ENCODE results near the gene BAZ2B. TPM values are rescaled to one million over a fixed set of nuclear protein-coding genes. Genes with fewer than 3 reads are reported as not detected.

The BAZ2B gene
- total RNA-seq, 2 experiments from 2014 or later = 17.9 to 18.5 TPM

- H3K36me3 ChIP-seq (ENCODE audit: insufficient read depth, low read length) = peaks cover 18% of the 10 kb centered on the region
- Mint-ChIP-seq H3K4me1 (ENCODE audit: low read depth) (no peaks in the 10 kb centered on the region), H3K36me3 (ENCODE audit: low read depth) (peaks cover 67% of the 10 kb centered on the region), H3K27me3 (no peaks in the 10 kb centered on the region), H3K27ac (no peak overlapping the region), H3K4me3 (no peak overlapping the region), H3K9me3 (no peaks in the 10 kb centered on the region)
- H3K4me3 ChIP-seq (ENCODE audit: low read length) = no peak overlapping the region
- H3K4me1 ChIP-seq (ENCODE audit: insufficient read depth, low read length) = no peaks in the 10 kb centered on the region
- intact Hi-C loops (cut with DNase I, micrococcal nuclease) = no loop called here
- DNase-seq (no peak), ATAC-seq (ENCODE audit: poor library complexity) (no peak)
- CTCF ChIA-PET = no interaction called here
- TF ChIP-seq CTCF (IDR thresholded peaks at IDR 0.05) = no peak
- POLR2A ChIA-PET = no interaction called here
- H3K27ac ChIP-seq (ENCODE audit: low read depth in 1 of 2, low read length in 2 of 2) = no peak overlapping the region
- H3K9me3 ChIP-seq (ENCODE audit: control insufficient read depth in 1 of 2, insufficient read depth in 1 of 2, low read length in 2 of 2) = no peaks in the 10 kb centered on the region
- H3K27me3 ChIP-seq (ENCODE audit: control insufficient read depth in 1 of 2, insufficient read depth in 2 of 2, low read length in 2 of 2) = no peaks in the 10 kb centered on the region
These were observed 176.9 kb downstream of the BAZ2B start for GRCh38 chr2:159439421-159439820.

DNA sequence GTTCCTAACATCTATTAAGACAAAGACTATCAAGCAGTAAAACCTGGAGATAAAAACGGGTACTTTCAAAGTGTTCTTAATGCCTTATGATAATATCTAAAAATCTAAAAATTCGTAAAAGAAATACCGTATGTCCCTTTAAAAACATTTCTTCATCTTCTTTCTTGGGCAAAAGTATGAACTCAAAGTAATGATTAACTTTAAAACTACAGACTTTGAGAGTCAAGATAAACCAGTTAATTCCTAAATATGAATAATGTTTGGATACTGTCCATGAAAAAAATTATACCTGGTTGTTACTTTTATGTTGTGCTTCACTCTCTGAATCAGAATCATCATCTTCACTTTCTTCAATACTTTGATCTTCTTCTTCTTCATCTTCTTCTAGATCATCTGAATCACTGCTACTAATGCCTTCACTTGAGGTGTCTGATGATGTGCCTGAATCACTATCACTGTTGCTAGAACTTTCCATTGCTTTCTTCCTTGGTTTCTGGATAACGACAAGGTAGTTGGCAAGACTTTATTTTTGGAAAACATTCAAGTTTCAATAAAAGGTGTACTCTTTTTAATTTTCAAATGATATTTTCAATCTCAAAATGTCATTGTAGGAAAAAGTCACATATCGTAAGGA, 177.5 kb downstream of the BAZ2B start:
- no peaks in the 10 kb centered on the region for H3K27me3 ChIP-seq (ENCODE audit: control insufficient read depth in 1 of 2, insufficient read depth in 2 of 2, low read length in 2 of 2)
- no peak for TF ChIP-seq CTCF (IDR thresholded peaks at IDR 0.05)
- H3K36me3 Mint-ChIP-seq (ENCODE audit: low read depth) = peaks cover 65% of the 10 kb centered on the region
- intact Hi-C loops (cut with DNase I, micrococcal nuclease) = no loop called here
- no peaks in the 10 kb centered on the region for H3K27me3 Mint-ChIP-seq
- POLR2A ChIA-PET = no interaction called here
- H3K9me3 Mint-ChIP-seq = no peaks in the 10 kb centered on the region
- peaks cover 14% of the 10 kb centered on the region for H3K36me3 ChIP-seq (ENCODE audit: insufficient read depth, low read length)
- ATAC-seq (ENCODE audit: poor library complexity) (no peak), DNase-seq (no peak)
- no peaks in the 10 kb centered on the region for H3K4me1 ChIP-seq (ENCODE audit: insufficient read depth, low read length)
- no peaks in the 10 kb centered on the region for H3K4me1 Mint-ChIP-seq (ENCODE audit: low read depth)
- H3K4me3 Mint-ChIP-seq = no peak overlapping the region
- CTCF ChIA-PET = no interaction called here
- H3K4me3 ChIP-seq (ENCODE audit: low read length) = no peak overlapping the region
- no peaks in the 10 kb centered on the region for H3K9me3 ChIP-seq (ENCODE audit: control insufficient read depth in 1 of 2, insufficient read depth in 1 of 2, low read length in 2 of 2)
- H3K27ac ChIP-seq (ENCODE audit: low read depth in 1 of 2, low read length in 2 of 2) = no peak overlapping the region
- no peak overlapping the region for H3K27ac Mint-ChIP-seq

DNA sequence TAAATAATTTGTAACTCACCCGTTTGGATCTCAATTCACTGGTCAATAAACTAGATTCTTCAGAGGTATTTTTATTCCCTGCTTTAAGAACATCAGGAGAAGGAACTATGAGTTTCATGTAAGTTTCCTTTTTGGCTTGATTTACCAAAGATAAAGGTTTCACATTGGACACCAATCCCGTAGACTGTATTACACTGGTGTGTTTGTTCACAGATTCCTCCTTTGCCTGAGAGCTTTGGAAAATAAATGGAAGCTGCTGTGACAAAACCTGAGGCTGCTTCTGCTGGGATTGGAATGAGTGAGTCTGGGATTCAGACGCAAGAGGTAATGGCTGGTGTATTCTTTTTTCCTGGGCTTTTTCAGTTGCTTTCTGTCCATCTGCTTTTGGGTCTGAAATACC, 178.1 kb downstream of the BAZ2B start:
- Mint-ChIP-seq H3K4me3 (no peak overlapping the region), H3K27me3 (no peaks in the 10 kb centered on the region)
- CTCF ChIA-PET = no interaction called here

More for the DNA sequence above, 178.1 kb downstream of the BAZ2B start:
- Histone ChIP-seq H3K4me1 (ENCODE audit: insufficient read depth, low read length) (no peaks in the 10 kb centered on the region), H3K4me3 (ENCODE audit: low read length) (no peak overlapping the region), H3K9me3 (ENCODE audit: control insufficient read depth in 1 of 2, insufficient read depth in 1 of 2, low read length in 2 of 2) (no peaks in the 10 kb centered on the region), H3K27ac (ENCODE audit: low read depth in 1 of 2, low read length in 2 of 2) (no peak overlapping the region), H3K36me3 (ENCODE audit: insufficient read depth, low read length) (peaks cover 9% of the 10 kb centered on the region), H3K27me3 (ENCODE audit: control insufficient read depth in 1 of 2, insufficient read depth in 2 of 2, low read length in 2 of 2) (no peaks in the 10 kb centered on the region)
- H3K4me1 Mint-ChIP-seq (ENCODE audit: low read depth) = no peaks in the 10 kb centered on the region
- peaks cover 65% of the 10 kb centered on the region for H3K36me3 Mint-ChIP-seq (ENCODE audit: low read depth)
- no peak for DNase-seq
- POLR2A ChIA-PET = no interaction called here
- ATAC-seq (ENCODE audit: poor library complexity) = no peak
- TF ChIP-seq CTCF (IDR thresholded peaks at IDR 0.05) = no peak
- no peak overlapping the region for H3K27ac Mint-ChIP-seq
- intact Hi-C loops (cut with DNase I, micrococcal nuclease) = no loop called here
- H3K9me3 Mint-ChIP-seq = no peaks in the 10 kb centered on the region
